ENCODE results near the gene MUC6.

Gene MUC6

GRCh38 chr11:993632-994167 lies 42.8 kb downstream of the MUC6 start:
- no peak for DNase-seq (ENCODE audit: extremely low read depth, low read depth)
- TF ChIP-seq, protein P1, sequence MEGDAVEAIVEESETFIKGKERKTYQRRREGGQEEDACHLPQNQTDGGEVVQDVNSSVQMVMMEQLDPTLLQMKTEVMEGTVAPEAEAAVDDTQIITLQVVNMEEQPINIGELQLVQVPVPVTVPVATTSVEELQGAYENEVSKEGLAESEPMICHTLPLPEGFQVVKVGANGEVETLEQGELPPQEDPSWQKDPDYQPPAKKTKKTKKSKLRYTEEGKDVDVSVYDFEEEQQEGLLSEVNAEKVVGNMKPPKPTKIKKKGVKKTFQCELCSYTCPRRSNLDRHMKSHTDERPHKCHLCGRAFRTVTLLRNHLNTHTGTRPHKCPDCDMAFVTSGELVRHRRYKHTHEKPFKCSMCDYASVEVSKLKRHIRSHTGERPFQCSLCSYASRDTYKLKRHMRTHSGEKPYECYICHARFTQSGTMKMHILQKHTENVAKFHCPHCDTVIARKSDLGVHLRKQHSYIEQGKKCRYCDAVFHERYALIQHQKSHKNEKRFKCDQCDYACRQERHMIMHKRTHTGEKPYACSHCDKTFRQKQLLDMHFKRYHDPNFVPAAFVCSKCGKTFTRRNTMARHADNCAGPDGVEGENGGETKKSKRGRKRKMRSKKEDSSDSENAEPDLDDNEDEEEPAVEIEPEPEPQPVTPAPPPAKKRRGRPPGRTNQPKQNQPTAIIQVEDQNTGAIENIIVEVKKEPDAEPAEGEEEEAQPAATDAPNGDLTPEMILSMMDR (IDR thresholded peaks at IDR 0.05; ENCODE audit: low read depth, low read length), result no peak

DNA sequence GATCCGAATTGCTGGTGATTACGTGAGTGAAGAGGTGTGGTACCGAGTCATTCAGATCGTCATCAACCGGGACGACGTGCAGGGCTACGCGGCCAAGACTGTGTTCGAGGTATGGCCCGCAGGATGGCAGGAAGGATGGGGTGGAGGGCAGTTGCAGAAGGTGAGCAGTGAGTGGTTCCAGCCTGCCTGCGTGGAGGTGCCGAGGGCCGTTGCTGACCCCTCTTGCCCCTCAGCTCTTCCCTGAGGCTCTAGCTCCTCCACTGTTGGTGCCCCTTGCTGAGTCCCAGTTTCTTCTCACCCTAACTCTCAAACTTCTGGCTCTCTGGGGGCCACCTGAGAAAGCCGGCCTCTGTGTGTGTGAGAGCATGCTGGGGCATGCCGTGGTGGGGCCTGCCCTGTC lies 43.9 kb downstream of the MUC6 start:
- DNase-seq (ENCODE audit: extremely low read depth, low read depth), result no peak
- TF ChIP-seq, protein P1 (IDR thresholded peaks at IDR 0.05; ENCODE audit: low read depth, low read length), result no peak

DNA sequence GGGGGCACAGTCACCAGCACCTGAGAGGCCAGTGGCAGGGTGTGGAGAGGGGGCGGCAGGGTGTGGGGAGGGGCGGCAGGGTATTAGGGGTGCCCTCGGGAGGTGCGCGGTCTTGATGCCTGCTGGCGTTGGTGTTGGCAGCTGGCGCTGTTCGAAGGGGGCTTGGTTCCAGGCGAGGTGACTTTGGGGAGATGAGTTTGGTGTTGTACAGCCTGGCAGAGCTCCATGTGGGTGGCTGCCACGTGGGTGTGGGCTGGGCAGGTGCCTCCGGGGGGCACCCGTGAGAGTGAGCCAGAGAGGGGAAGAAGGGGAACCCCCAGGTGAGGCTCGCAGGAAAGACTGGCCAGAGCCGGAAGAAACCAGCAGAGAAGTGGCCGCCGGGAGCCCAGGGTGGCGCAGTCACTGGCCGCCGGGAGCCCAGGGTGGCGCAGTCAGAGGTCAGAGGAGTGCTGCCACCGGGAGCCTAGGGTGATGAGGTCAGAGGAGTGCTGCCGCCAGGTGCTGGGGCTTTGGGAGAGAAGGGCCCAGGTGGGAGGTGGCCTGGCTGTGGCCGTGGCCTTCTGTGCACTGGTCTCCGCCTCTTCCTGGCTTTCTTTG lies 44.7 kb downstream of the MUC6 start:
- TF ChIP-seq, protein P1 (IDR thresholded peaks at IDR 0.05; ENCODE audit: low read depth, low read length), result no peak

GRCh38 chr11:991034-991433 lies 45.5 kb downstream of the MUC6 start:
- TF ChIP-seq, protein P1 (IDR thresholded peaks at IDR 0.05; ENCODE audit: low read depth, low read length), result no peak
- no peak for DNase-seq (ENCODE audit: extremely low read depth, low read depth)

More for the DNA sequence above, 44.7 kb downstream of the MUC6 start:
- DNase-seq (ENCODE audit: extremely low read depth, low read depth), result no peak

- TF ChIP-seq, protein P1 (IDR thresholded peaks at IDR 0.05; ENCODE audit: low read depth, low read length), result no peak
Measured at GRCh38 chr11:990101-990500, 46.4 kb downstream of the MUC6 start.

GRCh38 chr11:987671-988070 lies 48.8 kb downstream of the MUC6 start:
- DNase-seq (ENCODE audit: extremely low read depth, low read depth), result no peak
- TF ChIP-seq, protein P1 (IDR thresholded peaks at IDR 0.05; ENCODE audit: low read depth, low read length), result no peak

More at GRCh38 chr11:990101-990500, 46.4 kb downstream of the MUC6 start:
- no peak for DNase-seq (ENCODE audit: extremely low read depth, low read depth)

GRCh38 chr11:986952-987305 lies 49.6 kb downstream of the MUC6 start:
- DNase-seq (ENCODE audit: extremely low read depth, low read depth), result no peak
- TF ChIP-seq, protein P1 (IDR thresholded peaks at IDR 0.05; ENCODE audit: low read depth, low read length), result no peak
